ENCODE measurements around the gene FURIN.

DNA sequence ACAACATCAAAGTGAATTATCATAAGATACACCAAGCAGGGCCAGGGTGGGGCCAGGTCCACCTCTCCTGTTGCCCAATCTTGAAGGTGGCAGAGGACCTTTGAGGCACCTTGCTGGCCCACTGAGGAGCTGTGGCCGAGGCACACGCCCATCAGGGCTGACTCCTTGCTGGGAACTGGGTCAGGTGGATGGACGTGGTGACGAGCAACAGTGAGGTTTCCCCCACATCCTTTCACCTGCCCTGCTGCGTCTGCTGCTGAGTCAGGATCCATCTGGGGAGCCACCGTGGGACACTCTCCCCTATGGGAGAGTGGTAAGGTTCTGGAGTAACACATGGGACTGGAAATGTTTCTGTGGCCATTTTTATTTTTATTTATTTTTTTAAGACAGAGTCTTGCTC is 17.3 kb upstream of the FURIN start:
- TF ChIP-seq RCOR1 (IDR thresholded peaks at IDR 0.05; ENCODE audit: insufficient replicate concordance, low read length) (no peak), CTCF (conservative IDR thresholded peaks at IDR 0.05; ENCODE audit: low read depth, low read length) (no peak)

Data from IMR-90 (cell line).